ENCODE data around the gene ZNF862.

ZNF862 gene

DNA sequence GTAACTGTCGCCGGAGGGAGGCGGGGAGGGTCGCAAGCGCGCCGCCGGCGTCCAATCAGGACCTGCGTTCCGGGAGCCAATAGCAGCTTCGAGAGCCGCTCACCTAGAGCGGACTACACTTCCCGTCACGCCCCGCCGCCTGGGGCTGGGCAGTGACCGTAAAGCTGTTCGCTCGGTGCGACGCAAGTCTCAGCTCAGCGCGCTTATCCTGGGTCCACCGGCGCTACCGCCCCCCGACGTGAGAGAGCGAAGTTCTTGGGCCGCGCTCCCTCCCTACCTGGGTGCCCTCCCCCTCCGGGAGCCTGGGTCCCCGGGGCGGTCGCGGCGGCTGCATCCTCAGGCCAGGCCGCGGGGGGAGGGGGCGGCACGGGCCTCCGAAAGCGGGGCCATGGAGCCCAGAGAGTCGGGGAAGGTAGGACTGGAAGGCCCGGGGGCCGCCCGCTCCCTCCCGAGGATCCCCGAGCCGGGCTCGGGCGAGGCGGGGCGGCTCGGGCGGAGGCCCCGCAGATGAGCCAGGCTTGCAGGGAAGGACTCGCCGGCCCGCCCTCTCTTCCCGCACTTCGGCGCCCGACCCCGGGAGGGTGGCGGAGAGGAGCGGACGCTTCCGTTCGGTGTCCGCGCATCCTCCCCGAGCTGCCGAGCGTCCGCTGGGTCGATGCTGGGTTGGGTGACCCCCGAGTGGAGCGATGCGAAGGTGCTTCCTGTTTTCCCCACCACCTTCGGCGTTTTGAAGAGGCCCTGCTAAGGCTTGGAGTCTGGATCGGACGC lies at the start of gene ZNF862:
ZNF862 (plus strand) TSS at position 152 of the 768 bp plus-strand sequence; CDS start at position 389, 237 bp downstream.
- DNase-seq (ENCODE audit: low spot score) = peak; percentile 98

DNA sequence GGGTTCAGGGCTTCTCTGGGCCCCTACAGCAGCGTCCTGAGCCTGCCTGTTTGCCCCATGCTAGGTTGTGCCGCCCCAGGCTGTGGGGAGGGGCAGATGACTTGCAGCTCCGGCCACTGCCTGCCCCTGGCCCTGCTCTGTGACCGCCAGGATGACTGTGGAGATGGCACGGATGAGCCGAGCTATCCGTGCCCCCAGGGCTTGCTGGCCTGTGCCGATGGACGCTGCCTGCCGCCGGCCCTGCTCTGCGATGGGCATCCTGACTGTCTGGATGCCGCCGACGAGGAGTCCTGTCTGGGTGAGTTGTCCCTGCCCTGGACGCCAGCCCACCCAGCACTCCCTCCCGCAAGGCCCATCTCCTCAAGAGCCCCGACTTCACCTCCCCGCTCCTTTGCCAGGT lies 49.1 kb upstream of the ZNF862 start:
- DNase-seq (ENCODE audit: low spot score) = no peak

DNA sequence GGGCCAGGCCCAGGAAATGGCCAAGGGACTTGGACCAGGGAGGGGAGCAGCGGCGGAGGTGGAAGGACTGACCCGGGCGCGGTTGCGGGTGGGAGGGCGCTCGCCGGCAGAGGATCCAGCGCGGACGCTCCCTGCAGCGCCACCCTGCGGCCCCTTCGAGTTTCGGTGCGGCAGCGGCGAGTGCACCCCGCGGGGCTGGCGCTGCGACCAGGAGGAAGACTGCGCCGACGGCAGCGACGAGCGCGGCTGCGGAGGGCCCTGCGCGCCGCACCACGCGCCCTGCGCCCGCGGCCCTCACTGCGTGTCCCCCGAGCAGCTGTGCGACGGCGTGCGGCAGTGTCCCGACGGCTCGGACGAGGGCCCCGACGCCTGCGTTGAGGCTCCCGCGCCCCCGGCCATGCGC lies 48.0 kb upstream of the ZNF862 start:
- DNase-seq (ENCODE audit: low spot score) = no peak

DNA sequence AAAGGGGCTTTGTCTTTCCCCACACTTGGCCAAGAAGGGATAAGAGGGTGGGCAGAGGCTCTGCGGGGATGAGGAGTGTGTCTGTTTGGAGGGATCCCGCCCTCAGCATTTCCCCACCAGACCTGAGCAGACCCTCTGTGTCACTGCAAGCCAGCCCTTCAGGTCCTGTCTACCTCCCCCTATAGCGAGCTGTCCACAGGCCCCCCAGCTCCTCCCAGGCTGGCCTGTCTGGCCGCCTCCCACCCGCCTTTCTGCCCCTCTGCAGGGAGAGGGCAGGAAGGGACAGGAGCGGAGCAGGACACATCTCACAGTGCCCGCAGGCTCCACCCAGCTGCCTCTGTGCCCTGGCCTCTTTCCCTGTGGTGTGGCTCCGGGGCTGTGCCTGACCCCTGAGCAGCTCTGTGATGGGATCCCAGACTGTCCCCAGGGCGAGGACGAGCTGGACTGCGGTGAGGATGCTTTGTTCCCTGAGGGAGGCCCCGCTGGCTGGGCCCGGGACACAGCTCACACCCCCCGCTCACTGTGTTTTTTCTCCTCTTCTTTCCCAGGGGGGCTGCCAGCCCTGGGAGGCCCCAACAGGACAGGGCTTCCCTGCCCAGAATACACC lies 47.3 kb upstream of the ZNF862 start:
- no peak for DNase-seq (ENCODE audit: low spot score)

DNA sequence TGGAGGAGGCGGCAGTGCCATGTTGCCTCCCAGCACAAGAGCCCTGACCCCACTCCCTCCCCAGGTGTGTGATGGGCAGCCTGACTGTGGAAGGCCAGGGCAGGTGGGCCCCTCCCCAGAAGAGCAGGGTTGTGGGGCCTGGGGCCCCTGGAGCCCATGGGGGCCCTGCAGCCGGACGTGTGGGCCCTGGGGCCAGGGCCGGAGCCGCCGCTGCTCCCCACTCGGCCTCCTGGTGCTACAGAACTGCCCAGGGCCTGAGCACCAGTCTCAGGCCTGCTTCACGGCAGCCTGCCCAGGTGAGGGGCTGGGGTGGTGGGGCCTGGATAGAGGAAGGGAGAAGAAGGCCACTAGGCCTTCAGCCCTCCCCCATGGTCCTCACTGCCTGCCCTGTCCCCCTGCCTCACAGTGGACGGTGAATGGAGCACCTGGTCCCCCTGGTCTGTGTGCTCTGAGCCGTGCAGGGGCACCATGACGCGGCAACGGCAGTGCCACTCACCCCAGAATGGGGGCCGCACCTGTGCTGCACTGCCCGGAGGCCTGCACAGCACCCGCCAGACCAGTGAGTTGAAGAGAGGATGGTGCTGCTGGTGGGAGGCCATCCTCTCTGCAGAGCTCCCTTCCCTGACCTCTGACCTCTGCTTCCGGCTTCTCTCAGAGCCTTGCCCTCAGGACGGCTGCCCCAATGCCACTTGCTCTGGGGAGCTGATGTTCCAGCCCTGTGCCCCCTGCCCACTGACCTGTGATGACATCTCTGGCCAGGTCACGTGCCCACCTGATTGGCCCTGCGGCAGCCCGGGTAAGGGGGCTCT lies 46.6 kb upstream of the ZNF862 start:
- DNase-seq (ENCODE audit: low spot score) = no peak

DNA sequence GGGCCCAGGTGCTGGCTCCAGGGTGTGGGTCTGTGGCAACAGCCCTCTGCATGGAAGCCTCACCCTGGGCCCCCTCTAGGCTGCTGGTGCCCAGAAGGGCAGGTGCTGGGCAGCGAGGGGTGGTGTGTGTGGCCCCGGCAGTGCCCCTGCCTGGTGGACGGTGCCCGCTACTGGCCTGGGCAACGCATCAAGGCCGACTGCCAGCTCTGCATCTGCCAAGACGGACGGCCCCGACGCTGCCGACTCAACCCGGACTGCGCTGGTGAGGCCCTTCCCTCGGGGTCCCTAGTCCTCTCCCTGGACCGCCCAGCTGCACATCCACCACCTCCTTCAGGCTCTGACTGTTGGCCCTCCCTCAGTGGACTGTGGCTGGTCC lies 46.0 kb upstream of the ZNF862 start:
- DNase-seq (ENCODE audit: low spot score) = no peak

DNA sequence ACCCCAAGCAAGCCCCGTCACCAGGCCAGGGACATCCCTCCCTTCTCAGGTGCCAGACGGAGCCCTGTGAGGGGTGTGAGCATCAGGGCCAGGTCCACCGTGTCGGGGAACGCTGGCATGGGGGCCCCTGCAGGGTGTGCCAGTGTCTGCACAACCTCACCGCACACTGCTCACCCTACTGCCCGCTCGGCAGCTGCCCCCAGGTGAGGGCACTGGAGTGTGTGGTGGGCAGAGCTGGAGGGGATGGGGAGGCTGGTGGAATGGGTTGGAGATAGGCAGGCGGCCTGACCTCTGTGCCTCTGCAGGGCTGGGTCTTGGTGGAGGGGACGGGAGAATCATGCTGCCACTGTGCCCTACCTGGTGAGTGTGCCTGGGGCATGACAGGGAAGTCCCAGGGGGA lies 44.9 kb upstream of the ZNF862 start:
- DNase-seq (ENCODE audit: low spot score) = no peak

DNA sequence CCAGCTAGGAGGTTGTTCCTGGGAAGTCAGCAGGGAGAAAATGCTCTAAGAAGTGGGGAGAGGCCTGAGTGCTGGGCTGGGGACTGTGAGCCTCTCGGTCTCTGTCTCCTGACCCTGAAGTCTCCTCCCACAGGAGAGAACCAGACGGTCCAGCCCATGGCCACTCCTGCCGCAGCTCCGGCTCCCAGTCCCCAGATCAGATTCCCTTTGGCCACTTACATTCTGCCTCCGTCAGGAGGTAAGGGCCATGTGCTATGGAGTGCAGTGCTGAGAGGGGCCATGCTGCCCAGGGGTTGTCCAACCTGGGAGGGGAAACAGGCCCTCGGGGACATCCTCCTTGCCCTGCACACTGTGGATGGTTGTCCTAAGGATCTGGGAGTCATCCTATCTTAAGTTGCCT lies 43.5 kb upstream of the ZNF862 start:
- no peak for DNase-seq (ENCODE audit: low spot score)

DNA sequence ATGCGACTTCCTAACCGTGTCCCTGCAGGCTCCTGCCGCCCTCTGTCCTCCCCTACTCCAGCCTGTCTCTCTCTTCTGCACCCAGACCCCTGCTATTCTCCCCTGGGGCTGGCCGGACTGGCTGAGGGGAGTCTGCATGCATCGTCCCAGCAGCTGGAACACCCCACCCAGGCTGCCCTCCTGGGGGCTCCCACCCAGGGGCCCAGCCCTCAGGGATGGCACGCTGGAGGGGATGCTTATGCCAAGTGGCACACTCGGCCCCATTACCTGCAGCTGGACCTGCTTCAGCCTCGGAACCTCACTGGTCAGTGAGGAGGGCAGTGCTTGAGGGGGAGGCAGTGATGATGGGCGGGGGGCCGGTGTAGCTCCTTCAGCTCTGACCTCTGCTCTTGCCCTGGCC lies 43.0 kb upstream of the ZNF862 start:
- no peak for DNase-seq (ENCODE audit: low spot score)

DNA sequence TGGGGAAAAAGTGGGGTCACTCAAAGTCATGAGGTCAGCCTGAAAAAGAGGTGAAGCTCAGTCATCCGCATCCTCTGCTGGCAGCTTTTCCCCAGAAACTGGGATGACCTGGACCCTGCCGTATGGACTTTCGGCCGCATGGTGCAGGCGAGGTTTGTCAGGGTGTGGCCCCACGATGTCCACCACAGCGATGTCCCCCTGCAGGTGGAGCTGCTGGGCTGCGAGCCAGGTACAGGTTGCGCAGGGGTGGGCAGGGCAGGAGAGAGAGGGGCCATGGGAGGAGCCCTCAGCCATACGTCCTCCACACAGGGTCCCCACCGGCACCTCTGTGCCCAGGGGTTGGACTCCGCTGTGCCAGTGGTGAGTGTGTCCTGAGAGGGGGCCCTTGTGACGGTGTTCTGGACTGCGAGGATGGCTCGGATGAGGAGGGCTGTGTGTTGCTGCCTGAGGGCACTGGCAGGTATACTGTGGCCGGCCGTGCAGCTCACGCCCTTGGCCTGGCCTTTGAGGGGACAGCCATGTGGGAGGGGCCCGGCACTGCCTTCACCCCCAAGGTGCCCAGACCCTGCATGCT lies 41.8 kb upstream of the ZNF862 start:
- no peak for DNase-seq (ENCODE audit: low spot score)

DNA sequence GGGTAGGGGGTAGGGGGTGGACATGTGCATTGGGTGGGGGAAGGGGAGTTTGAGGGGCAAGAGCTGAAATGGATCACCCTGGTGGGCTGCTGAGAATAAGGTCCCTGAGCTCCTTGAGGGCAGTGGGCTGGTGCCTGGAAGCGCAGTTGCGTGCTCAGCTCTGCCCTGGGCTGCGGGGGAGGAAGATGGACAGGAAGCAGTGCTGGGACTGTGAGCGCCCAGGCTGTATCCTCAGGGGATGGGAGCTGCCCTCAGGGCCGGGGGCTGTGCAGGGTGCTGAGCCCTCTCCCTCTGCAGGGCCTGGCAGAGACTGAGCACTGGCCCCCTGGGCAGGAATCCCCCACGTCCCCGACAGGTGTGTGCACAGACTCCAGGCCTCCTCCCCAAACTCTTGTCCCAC lies 40.4 kb upstream of the ZNF862 start:
- no peak for DNase-seq (ENCODE audit: low spot score)

DNA sequence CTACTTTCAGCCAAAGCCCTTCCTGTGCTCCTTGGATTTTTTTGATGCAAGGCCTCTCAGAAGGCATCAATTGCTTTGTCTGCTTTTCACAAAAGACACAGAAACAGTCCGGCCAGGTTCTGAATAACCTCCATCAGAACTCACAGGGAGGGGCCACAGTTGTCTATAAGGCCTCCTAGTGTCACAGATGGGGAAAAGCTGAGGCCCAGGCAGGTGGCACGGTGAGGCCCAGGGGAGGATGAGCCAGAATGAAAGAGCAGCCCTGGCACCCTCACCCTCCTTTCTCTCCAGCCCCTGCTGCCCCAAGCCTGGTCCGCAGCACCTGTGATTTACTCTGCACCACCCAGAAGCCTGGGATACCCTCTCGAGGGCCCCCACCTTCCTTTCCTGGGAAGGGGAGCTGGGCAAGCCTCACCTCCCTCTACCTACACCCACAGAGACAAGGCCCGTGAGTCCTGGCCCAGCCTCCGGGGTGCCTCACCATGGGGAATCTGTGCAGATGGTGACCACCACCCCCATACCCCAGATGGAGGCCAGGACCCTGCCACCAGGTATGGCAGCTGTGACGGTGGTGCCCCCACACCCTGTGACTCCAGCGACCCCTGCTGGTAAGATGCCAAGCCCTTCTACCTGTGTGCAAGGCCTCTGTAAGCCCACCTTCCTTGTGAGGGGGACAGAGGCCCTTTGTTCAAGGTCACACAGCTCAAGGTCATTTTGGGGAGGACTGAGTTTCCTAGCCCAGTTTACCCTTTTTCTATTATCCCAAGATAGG lies 38.6 kb upstream of the ZNF862 start:
- DNase-seq (ENCODE audit: low spot score) = no peak

DNA sequence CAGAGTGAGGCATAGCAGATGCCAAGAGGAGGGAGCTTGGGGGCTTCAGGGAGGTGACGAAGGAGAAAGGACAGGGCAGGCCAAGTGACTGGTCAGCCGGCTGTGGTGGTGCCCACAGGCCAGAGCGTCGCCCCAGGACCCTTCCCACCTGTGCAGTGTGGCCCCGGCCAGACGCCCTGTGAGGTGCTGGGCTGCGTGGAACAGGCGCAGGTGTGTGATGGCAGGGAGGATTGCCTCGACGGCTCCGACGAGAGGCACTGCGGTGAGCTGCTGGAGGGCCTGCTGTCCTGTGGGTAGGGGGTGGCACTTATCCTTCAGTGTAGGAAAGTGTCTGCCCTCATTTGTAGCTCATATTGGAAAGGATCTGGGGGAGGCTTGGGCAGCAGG lies 38.0 kb upstream of the ZNF862 start:
- DNase-seq (ENCODE audit: low spot score) = no peak

DNA sequence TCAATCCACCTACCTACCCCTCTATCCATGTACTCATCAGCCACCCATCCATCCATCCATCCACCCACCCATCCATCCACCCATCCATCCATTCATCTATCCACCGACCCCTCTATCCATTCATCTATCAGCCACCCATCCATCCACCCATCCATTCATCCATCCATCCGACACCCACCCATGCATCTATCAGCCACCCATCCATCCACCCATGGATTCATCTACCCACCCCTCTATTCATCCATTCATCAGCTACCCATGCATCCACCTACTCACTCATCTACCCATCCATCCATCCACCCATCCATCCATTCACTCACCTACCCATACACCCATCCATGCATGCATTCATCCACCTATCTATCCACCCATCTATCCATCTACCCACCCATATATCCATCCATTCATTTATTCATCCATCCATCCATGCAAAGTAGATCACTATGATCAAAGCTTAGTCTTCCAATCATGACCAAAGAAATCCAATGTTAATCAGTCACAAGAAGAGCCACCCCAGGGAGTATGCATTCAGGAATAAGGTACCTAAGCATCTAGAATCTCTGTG lies 37.1 kb upstream of the ZNF862 start:
- no peak for DNase-seq (ENCODE audit: low spot score)

DNA sequence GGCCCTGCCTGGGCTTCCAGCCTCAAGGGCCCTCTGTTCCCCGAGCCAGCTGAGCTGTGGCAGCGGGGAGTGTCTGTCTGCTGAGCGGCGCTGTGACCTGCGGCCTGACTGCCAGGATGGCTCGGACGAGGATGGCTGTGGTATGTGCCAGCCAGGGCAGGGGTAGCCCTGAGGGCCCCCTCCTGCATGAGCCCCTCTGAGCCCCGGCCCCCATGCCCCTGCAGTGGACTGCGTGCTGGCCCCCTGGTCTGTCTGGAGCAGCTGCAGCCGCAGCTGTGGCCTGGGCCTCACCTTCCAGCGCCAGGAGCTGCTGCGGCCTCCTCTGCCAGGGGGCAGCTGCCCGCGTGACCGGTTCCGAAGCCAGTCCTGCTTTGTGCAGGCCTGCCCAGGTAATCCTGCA lies 36.4 kb upstream of the ZNF862 start:
- DNase-seq (ENCODE audit: low spot score) = no peak

DNA sequence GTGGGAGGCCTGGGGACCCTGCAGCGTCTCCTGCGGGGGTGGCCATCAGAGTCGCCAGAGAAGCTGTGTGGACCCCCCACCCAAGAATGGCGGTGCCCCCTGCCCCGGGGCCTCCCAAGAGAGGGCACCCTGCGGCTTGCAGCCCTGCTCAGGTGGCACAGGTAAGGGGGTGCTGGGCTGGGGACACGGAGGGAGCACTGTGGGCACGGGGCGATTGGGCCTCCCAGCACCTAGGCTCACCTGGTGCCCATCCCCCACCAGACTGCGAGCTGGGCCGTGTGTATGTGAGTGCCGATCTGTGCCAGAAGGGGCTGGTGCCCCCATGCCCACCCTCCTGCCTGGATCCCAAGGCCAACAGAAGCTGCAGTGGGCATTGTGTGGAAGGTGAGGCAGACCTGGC lies 35.2 kb upstream of the ZNF862 start:
- no peak for DNase-seq (ENCODE audit: low spot score)

DNA sequence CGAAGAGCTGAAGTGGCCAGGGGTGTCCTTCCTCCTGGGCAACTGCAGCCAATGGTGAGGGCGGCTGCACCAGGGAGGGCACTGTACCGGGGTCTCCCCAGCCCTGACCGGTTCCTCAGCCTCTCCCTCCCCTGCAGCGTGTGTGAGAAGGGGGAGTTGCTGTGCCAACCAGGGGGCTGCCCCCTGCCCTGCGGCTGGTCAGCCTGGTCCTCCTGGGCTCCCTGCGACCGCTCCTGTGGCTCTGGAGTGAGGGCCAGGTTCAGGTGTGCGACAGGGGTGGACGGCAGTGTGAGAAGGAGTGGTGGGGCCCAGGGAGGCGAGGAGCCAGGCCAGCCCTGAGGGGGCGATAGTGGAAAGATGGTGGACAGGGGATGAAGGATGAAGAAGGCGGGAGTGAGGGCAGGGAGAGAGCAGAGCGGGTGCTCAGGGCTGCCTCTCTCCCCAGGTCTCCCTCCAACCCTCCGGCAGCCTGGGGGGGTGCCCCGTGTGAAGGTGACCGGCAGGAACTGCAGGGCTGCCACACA lies 34.6 kb upstream of the ZNF862 start:
- DNase-seq (ENCODE audit: low spot score) = no peak

DNA sequence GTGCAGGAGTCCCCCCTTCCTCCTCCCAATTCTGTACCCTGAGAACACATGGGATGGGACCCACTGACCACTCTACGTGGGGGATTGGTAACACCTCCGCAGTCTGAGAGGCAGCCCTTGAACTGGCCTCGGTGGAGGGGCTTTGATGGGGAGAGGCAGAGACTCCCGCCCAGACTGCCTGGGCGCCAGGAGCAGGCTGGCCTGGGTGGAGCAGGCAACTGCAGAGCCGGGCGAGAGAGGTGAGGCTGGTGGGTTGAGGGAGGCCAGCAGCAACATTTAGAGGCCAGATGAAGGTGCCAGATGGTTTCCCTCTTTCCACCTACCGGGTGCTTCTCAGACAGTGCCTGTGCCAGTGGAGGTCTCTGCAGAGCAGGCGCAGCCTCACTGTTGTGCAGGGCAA lies 34.1 kb upstream of the ZNF862 start:
- DNase-seq (ENCODE audit: low spot score) = no peak

DNA sequence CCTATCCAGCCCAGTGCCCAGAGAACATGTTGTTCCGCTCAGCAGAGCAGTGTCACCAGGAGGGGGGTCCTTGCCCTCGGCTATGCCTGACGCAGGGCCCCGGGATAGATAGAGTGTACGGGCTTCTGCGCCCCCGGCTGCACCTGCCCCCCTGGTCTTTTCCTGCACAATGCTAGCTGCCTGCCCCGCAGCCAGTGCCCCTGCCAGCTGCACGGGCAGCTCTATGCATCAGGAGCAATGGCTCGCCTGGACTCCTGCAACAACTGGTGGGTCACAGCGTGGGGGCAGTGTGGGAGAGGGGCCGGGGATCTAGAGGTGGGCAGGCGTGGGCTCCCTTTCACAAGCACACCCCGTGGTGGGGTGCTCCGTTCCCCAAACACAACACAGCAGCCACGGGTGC lies 31.4 kb upstream of the ZNF862 start:
- DNase-seq (ENCODE audit: low spot score) = no peak

DNA sequence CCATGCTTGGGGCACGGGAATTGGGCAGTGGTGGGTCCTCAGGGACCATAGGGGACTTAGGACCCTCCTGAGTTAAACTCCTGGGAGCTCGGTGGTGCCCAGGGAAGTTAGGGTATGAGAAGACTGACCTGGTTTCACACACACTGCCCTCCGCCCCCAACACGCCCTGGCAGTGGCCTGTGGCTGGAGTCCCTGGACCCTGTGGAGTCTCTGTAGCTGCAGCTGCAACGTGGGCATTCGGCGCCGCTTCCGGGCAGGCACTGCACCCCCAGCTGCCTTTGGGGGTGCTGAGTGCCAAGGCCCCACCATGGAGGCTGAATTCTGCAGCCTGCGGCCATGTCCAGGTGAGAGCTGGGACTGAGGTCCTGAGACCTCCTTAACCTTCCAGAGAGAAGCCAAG lies 29.9 kb upstream of the ZNF862 start:
- DNase-seq (ENCODE audit: low spot score) = no peak

DNA sequence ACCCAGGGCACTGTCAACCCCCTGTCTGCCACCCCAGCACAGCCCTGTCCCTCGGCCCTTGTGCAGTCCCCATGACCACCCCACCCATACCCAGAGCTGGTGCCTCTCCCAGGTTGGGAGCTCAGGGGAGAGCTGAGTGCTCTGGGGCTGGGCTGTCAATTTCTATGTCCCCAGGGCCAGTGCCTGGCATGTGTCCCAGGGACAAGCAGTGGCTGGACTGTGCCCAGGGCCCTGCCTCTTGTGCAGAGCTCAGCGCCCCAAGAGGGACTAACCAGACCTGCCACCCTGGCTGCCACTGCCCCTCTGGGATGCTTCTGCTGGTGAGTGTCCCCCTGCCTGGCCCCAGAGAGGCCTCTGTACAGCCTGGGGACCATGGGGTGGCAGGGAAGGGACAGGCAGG lies 29.0 kb upstream of the ZNF862 start:
- DNase-seq (ENCODE audit: low spot score) = no peak

DNA sequence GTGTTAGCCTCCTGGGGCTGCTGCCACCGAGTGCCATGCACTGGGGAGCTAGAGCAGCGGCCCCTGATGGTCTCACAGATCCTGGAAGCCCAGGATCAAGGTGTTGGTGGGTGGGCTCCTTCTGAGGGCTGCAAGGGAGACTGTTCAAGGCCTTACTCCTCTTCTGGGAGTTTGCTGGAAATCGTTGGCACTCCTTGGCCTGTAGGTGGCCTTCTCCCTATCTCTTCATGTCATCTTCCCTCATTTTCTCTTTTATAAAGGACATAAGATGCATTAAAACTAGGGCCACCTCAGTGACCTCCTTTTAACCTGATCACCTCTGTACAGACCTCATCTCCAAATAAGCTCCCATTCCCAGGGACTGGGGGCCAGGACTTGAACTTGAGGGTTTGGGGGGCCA lies 27.0 kb upstream of the ZNF862 start:
- DNase-seq (ENCODE audit: low spot score) = no peak
